Gastrocnemius medialis (tissue), 4 donors: ENCODE measurements around the gene CHKA. TPM values are rescaled to one million over a fixed set of nuclear protein-coding genes. Genes with fewer than 3 reads are reported as not detected.
A peak's percentile ranks its signal among the peaks of the same experiment; 100 is the strongest.

ENCODE experiments used
- ATAC-seq, 2 donors: fragments of 150-250 bp; one replicate each; pipeline ENCODE4 v1.9.1; 2016
- DNase-seq, 2 donors: peaks; one replicate each; pipeline ENCODE4 v3.0.0-alpha.2; 2019
- H3K27ac ChIP-seq, 4 donors: fragments of 200-600 bp; sonication (generic); 1 replicate in 1 of 4; 2 replicates in 3 of 4; pipeline ENCODE4 v1.5.1; 2016 to 2018; ENCODE audit warnings: mild to moderate bottlenecking in 2 of 4, moderate library complexity in 1 of 4
- H3K27me3 ChIP-seq, 3 donors: fragments of 200-600 bp; sonication (generic) in 2 of 3; 1 replicate in 1 of 3; 2 replicates in 2 of 3; pipeline versions ENCODE4 v1.5.1 to v1.6.0; 2016 to 2019; ENCODE audit warnings: mild to moderate bottlenecking in 1 of 3, moderate library complexity in 1 of 3
- H3K36me3 ChIP-seq, 2 donors: fragments of 200-600 bp; sonication (generic) in 1 of 2; one replicate each; pipeline ENCODE4 v1.5.1; 2017 to 2018
- H3K4me1 ChIP-seq, 2 donors: fragments of 200-600 bp; sonication (generic) in 1 of 2; one replicate each; pipeline ENCODE4 v1.5.1; 2016 to 2017; ENCODE audit warnings: mild to moderate bottlenecking in 2 of 2
- H3K4me3 ChIP-seq, 4 donors: fragments of 200-600 bp; sonication (generic) in 3 of 4; 1 replicate in 1 of 4; 2 replicates in 3 of 4; pipeline ENCODE4 v1.5.1; 2016 to 2019; ENCODE audit warnings: mild to moderate bottlenecking in 2 of 4
- H3K9me3 ChIP-seq, 3 donors: fragments of 200-600 bp; sonication (generic) in 2 of 3; 1 replicate in 1 of 3; 2 replicates in 2 of 3; pipeline ENCODE4 v1.5.1; 2016 to 2019
- CTCF ChIP-seq, 5 experiments: fragments of 450-650 bp in 3 of 5; fragments of 200-600 bp in 2 of 5; sonication (generic) in 2 of 5; IDR thresholded peaks in 4 of 5; conservative IDR thresholded peaks in 1 of 5; 1 replicate in 4 of 5; 2 replicates in 1 of 5; pipeline ENCODE4 v1.5.1; 2016 to 2019; ENCODE audit warnings: antibody characterized with exemption in 5 of 5, mild to moderate bottlenecking in 3 of 5, moderate library complexity in 3 of 5
- POLR2A ChIP-seq, 2 donors: fragments of 450-650 bp; IDR thresholded peaks; one replicate each; pipeline ENCODE4 v1.6.1; 2017; ENCODE audit warnings: antibody characterized with exemption in 2 of 2, mild to moderate bottlenecking in 2 of 2, moderate library complexity in 2 of 2
- in situ Hi-C, 4 donors: fragments of 200-750 bp; cut with MboI; loops; one replicate each; pipeline versions ENCODE4 v1.15.0 to v1.8.0; 2017; ENCODE audit warnings: low sequenced_read_pairs in 4 of 4
- intact Hi-C: fragments of 100-400 bp; cut with DNase I; formaldehyde crosslinking; loops from one replicate; pipeline ENCODE4 v1.15.1; 2023; ENCODE audit warnings: low total_unique reads
- total RNA-seq, 4 donors: library from RNA; depleted of rRNA; stranded (reverse); fragments of >200 nt; gene quantifications; one replicate each; pipeline versions ENCODE4 v1.1.0 to v1.2.3, GENCODE V29; 2016

CHKA gene
- total RNA-seq, 4 donors from 2014 or later, result 7.3 to 20.9 (median 12.3) TPM

DNA sequence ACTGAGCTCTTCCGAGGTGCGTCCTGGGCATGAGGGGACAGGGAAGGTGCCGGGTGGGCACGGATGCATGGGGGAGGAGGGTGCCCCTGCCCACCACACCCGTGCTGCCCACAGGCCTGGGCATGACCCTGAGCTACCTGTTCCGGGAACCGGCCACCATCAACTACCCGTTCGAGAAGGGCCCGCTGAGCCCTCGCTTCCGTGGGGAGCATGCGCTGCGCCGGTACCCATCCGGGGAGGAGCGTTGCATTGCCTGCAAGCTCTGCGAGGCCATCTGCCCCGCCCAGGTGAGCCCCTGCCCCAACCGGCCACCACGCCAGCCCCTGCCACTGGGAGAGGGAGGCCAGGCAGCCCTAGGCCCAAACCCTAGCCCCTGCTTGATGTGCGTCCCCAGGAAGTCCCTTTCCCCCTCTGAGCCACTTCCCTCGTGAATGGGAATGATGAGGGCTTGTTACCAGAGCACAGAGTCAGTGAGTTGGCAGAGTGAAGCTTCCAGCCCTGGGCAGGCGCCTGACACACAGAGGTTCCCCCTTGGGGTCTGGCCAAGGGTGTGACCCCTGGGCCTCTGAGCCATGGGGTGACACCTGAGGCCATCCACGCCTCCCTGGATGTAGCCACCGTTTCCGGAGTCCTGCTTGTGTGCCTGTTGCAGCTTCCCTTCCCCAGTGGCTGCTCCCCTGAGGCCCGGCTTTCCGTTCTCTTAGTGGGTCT lies 88.0 kb downstream of the CHKA start:
- Histone ChIP-seq H3K27me3 (no peaks in the 10 kb centered on the region), H3K27ac (peak overlapping the region; percentile 62 to 97 (median 83)), H3K4me3 (no peak overlapping the region), H3K9me3 (no peaks in the 10 kb centered on the region), H3K36me3 (peaks cover 0 to 13% of the 10 kb centered on the region in 2 donors), H3K4me1 (peaks cover 37 to 51% of the 10 kb centered on the region in 2 donors)
- in situ Hi-C loops, result no loop called here
- intact Hi-C loops, result loop anchor here (5.0 to 10.0 kb wide), 2 partner anchors 239 to 448 kb away; partner anchors contain the start of genes C11orf24 and GSTP1
- no peak for DNase-seq
- no peak for ATAC-seq
- no peak for TF ChIP-seq CTCF (IDR thresholded peaks at IDR 0.05 in 4 of 5, conservative IDR thresholded peaks at IDR 0.05 in 1 of 5)

GRCh38 chr11:68032003-68032402 lies 89.2 kb downstream of the CHKA start:
- H3K4me3 ChIP-seq, result peak overlapping the region in 2 of 4 donors; percentile 71 to 93

DNA sequence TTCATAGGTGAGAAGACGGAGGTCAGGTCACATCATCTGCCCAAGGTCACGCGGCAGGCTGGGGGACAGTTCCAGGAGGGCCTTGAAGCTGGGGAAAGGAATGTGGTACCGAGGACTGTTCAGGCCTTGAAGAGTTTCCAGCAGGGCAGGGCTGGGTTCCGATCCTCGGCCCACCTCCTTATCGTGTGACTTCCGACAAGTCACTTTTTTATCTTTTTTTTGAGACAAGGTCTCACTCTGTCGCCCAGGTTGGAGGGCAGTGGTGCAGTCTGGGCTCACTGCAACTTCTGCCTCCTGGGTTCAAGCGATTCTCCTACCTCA lies 90.1 kb downstream of the CHKA start:
- intact Hi-C loops, result loop anchor here (2.0 to 10.0 kb wide), 3 partner anchors 186 to 446 kb away; partner anchors contain the start of genes C11orf24 and GSTP1
- peaks cover 0 to 13% of the 10 kb centered on the region in 2 donors for H3K36me3 ChIP-seq
- TF ChIP-seq POLR2A (IDR thresholded peaks at IDR 0.05) (no peak), CTCF (IDR thresholded peaks at IDR 0.05 in 4 of 5, conservative IDR thresholded peaks at IDR 0.05 in 1 of 5) (no peak)
- peaks cover 27 to 38% of the 10 kb centered on the region in 2 donors for H3K4me1 ChIP-seq
- H3K4me3 ChIP-seq, result peak overlapping the region; percentile 71 to 93 (median 86)
- in situ Hi-C loops, result no loop called here
- ATAC-seq (peak; percentile 5 to 16), DNase-seq (no peak)
- H3K27me3 ChIP-seq, result no peaks in the 10 kb centered on the region
- H3K27ac ChIP-seq, result peak overlapping the region; percentile 90 to 97 (median 92)
- H3K9me3 ChIP-seq, result no peaks in the 10 kb centered on the region

More at GRCh38 chr11:68032003-68032402, 89.2 kb downstream of the CHKA start:
- TF ChIP-seq POLR2A (IDR thresholded peaks at IDR 0.05) (no peak), CTCF (IDR thresholded peaks at IDR 0.05 in 4 of 5, conservative IDR thresholded peaks at IDR 0.05 in 1 of 5) (no peak)
- no peaks in the 10 kb centered on the region for H3K9me3 ChIP-seq
- H3K4me1 ChIP-seq, result peaks cover 27 to 40% of the 10 kb centered on the region in 2 donors
- peaks cover 0 to 13% of the 10 kb centered on the region in 2 donors for H3K36me3 ChIP-seq
- H3K27ac ChIP-seq, result peak overlapping the region; percentile 90 to 97 (median 92)
- in situ Hi-C loops (no loop called here), intact Hi-C loops (loop anchor here (5.0 to 10.0 kb wide), 2 partner anchors 240 to 447 kb away; partner anchors contain the start of genes C11orf24 and GSTP1)
- DNase-seq, result no peak
- H3K27me3 ChIP-seq, result no peaks in the 10 kb centered on the region
- no peak for ATAC-seq

DNA sequence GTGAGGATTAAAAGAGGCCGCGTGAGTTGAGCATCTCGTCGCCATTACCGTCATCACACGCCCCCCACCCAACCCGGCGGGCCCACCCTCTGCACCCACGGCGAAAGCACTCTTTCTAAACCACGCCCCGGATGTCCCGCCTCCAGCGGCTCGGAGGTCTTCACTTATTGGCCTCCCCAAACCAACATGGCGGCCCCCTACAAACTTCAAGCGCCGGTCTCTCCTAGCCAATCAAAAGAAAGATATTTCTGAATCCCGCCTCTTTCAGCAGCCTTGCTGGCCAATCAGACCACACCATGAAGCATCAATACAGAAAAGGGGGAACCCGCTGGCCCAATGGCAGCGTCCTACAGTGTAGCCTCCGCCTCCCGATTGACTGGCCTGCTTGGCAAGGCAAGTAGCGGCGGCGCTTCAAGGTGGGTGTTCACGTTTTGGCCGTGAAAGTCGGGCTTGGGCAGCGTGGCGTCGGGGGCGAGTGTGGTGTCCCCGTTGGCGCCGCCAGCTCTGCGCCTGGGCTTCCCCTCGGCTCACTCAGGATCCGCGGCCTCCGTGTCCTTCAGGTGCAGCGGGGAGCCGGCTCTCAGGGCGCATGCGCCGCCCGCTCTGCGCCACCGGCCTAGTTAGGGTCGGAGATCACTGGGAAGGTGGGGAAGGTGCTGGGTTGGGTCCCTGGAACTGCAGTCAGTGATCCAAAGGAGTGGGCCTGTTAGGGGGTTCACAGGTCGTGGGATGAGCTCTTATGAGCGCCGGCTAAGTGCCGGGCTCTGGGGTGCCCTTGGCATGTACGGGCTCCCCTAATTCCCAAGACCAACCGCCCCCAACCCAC lies 90.7 kb downstream of the CHKA start, which contains the start of gene NDUFS8:
Gene NDUFS8 (plus strand): TSS at position 364 of the 826 bp plus-strand sequence. CDS start 1,471 bp downstream, outside the sequence.
- Histone ChIP-seq H3K9me3 (no peaks in the 10 kb centered on the region), H3K4me3 (peak within 1 kb of the TSS; percentile 71 to 93 (median 86)), H3K36me3 (peaks cover 0 to 13% of the 10 kb centered on the region in 2 donors), H3K4me1 (peaks cover 27 to 38% of the 10 kb centered on the region in 2 donors), H3K27ac (peak within 1 kb of the TSS; percentile 90 to 97 (median 92)), H3K27me3 (no peaks in the 10 kb centered on the region)
- intact Hi-C loops (loop anchor here (1.0 to 10.0 kb wide), 5 partner anchors 20 to 446 kb away; partner anchors contain the start of genes ALDH3B1, C11orf24, CHKA and GSTP1), in situ Hi-C loops (no loop called here)
- TF ChIP-seq CTCF (IDR thresholded peaks at IDR 0.05 in 4 of 5, conservative IDR thresholded peaks at IDR 0.05 in 1 of 5), result no peak
- peak; percentile 49 to 68 for TF ChIP-seq POLR2A (IDR thresholded peaks at IDR 0.05)
- DNase-seq (peak; percentile 96 to 98), ATAC-seq (peak; percentile 96 to 99)
